ENCODE measurements around the gene AACS.

DNA sequence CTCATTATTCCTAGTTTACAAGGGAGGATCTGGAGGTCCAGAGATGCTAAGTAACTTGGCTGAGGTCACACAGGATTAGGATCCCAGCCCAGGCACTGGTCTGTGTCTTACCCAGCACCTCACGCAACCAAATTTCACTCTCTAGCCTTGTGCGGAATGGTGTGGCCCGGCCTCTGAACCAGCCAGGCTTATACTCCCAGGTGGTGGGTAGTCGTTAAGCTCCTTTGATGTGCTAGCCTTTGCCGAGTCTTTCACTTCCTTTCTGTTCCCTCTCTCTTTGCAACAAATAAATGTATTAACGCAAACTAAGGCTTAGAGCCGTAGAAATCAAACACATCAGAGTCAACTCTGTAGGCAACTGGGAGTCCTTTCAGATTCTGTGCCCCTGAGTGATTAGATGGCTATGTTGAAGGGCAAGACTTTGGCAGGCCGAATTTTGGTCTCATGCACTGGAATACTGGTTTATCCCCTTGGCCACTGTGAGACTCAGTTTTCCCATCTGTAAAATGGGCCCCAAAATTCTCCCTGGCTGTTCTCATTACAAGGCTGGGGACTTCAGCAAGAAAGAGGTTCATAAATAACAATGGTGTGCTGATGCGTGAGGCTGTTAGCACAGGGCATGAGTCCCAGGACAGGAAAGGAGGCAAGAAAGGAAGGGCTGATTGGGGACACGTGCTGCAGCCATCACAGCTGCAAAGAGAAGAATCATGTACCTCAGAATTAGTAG lies 126.3 kb downstream of the AACS start:
- TF ChIP-seq, protein P1, sequence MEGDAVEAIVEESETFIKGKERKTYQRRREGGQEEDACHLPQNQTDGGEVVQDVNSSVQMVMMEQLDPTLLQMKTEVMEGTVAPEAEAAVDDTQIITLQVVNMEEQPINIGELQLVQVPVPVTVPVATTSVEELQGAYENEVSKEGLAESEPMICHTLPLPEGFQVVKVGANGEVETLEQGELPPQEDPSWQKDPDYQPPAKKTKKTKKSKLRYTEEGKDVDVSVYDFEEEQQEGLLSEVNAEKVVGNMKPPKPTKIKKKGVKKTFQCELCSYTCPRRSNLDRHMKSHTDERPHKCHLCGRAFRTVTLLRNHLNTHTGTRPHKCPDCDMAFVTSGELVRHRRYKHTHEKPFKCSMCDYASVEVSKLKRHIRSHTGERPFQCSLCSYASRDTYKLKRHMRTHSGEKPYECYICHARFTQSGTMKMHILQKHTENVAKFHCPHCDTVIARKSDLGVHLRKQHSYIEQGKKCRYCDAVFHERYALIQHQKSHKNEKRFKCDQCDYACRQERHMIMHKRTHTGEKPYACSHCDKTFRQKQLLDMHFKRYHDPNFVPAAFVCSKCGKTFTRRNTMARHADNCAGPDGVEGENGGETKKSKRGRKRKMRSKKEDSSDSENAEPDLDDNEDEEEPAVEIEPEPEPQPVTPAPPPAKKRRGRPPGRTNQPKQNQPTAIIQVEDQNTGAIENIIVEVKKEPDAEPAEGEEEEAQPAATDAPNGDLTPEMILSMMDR (IDR thresholded peaks at IDR 0.05), result no peak
- TF ChIP-seq POLR2A (IDR thresholded peaks at IDR 0.05), result no peak

Measured in body of pancreas (tissue), 4 donors.